GM21529 (cell line): ENCODE data around the gene C22orf39.

ENCODE experiments used
- ATAC-seq: cut with Tn5 transposase; IDR thresholded peaks from one replicate; pipeline ENCODE4 v1.9.1; 2021; ENCODE audit not compliant: unreplicated experiment

The C22orf39 gene

GRCh38 chr22:19477321-19478044 is 30.0 kb upstream of the C22orf39 start:
- ATAC-seq: no peak

DNA sequence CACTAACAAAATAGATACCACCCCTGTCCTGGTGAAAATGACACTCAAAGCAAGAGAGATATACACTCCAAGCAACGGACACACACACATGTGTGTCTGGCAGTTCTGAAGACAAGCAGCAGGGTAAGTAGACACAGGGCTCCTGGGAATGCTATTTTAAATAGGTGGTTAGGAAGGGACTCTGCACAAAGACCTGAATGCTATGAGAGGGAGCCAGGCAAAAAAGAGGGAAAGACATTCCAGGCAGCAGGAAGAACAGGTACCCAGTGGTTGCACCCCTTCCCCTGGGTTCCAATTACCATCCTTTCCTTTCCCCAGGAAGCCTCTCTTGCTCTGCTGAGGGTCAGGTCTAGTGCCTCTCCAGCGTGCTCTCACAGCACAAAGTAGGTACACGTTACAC is 28.5 kb upstream of the C22orf39 start:
- ATAC-seq: no peak

- ATAC-seq: no peak
Measured at GRCh38 chr22:19473578-19473977, 26.1 kb upstream of the C22orf39 start.

DNA sequence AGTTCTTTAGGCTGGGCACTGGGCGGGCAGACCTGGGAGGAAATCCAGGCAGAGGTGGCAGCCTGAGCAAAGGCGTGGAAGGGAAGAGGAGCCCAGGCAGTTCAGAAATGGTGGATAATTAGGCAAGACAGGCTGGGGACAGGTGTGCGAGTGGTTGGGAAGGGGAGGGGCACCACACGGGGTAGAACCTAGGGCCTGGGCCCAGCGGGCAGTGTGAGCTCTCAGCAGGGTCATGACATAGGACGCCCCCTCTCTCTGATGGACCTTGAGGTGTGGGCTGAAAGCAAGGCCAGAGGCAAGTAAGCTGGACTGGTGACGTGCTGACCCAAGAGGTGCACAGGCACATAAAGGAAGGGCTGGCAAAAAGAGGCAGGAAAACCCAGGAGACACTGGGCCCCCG is 24.7 kb upstream of the C22orf39 start:
- ATAC-seq: no peak

- no peak for ATAC-seq
Measured at GRCh38 chr22:19471572-19471971, 24.1 kb upstream of the C22orf39 start.

- no peak for ATAC-seq
Measured at GRCh38 chr22:19470010-19470409, 22.5 kb upstream of the C22orf39 start.

DNA sequence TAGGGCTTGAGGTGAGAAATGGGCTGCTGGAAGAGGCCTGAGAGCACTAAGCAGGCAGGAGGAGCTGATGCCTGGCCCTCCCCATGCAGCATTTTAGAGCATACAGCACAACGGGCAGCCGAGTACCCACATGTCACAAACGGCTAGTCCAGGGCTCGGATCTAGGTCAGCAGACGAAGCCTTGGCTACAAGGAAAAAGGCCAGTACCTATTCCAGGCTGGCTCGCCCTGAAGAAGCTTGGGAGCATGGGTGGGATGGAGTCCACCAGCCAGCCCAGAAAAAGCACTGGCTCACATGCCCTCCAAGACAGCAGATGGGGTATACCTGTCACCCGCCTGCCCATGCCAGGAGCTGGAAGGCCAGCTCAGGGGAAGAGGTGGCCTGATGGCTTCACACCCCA is 21.9 kb upstream of the C22orf39 start:
- no peak for ATAC-seq

DNA sequence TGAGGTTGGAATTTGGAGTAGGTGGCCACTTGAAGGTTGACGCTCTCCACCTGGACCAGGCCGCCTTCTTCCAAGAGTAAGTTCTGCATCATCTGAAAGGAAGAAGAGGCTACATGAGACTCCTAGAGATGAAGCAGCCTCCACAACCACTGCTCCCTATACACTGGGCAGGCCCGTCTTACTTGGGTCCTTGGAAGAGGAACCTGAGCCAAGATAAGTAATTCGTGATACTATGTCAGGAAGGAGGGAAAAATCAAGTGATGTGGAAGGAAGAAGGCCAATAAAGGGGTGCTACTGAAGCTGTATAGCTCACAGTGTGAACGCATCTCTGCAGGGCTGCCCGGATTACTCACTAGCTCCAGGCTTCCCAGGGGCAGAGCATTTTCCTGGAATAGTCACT is 20.4 kb upstream of the C22orf39 start:
- no peak for ATAC-seq

- no peak for ATAC-seq
Measured at GRCh38 chr22:19466848-19467752, 19.6 kb upstream of the C22orf39 start.

DNA sequence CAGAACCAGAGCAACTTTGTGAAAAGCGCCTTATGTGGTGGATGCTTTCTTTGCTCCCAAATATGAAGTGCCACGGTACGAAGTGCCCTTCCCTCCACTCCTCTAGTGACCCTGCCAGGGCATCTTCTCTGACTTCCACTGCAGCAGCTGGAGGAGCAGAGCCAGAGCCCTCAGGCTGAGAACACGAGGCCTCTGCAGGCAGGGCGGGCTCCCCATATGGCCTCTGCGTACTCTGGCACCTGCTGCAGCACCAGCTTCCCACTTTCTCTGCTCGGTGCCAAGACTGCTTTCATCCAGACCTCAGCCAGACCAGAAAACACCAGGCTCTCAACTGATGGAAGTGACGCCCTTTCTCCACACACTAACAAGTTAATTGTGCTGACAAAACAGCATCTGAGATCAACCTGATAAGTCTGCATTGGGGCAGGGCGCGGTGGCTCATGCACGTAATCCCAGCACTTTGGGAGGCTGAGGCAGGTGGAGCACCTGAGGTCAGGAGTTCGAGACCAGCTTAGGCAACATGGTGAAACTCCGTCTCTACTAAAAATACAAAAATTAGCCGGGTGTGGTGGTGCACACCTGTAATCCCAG is 18.7 kb upstream of the C22orf39 start:
- no peak for ATAC-seq

- ATAC-seq: no peak
Measured at GRCh38 chr22:19464975-19465374, 17.5 kb upstream of the C22orf39 start.

DNA sequence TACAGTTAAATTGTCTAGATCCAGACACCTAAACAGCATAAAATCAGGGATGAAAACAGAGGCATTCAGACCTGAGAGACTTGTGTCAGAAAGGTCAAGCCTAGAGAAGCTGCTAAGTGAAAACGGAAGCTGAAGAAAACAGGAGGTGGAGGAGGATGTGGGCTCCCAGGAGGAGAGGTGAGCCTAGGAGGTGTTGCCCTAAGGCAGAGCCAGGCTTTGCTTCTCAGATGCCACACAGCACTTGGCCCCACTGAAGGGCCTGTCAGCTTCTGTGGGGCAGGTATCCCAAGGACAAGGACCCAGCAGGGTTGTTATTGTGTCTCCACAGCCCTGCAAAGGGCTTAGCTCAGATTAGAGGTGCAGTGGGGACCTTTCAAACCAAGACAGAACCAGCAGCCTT is 17.0 kb upstream of the C22orf39 start:
- no peak for ATAC-seq

GRCh38 chr22:19463491-19464469 is 16.3 kb upstream of the C22orf39 start:
- ATAC-seq: no peak

DNA sequence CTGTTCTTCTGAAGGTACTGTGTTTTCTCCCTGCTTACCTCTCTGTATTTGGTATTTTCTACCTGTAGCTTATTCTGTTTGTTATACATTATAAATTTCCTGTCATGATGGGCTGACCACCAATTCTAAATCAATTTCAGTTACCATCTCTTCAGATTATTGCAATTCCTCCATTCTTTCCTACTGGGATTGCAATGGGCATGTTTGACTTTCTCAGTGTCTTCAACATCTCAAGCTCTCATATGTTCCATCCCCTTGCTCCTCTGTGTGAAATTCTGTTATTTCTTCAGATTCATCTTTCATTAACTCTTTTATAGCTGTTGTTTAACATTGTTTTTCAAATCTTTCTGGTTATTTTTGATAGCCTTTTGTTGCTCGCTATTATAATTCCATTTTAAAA is 15.5 kb upstream of the C22orf39 start:
- ATAC-seq: no peak

DNA sequence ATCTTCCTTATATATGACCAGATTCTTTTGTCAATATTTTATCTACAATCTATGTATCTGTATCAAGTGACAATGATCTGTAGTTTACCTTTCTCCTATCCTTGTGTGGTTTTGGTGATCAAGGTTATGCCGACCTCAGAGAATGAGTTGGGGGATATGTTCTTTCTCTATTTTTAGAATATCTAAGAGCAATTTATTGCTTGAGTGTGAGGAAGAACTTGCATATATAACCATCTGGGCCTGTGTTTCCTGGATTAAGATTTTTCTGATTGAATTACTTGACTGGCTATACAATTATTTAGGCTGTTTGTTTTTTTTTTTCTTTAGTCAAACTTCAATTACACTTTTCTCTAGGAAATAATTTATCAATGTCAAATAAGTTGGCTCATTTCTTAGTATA is 14.0 kb upstream of the C22orf39 start:
- ATAC-seq: no peak

GRCh38 chr22:19460036-19460435 is 12.5 kb upstream of the C22orf39 start:
- no peak for ATAC-seq

DNA sequence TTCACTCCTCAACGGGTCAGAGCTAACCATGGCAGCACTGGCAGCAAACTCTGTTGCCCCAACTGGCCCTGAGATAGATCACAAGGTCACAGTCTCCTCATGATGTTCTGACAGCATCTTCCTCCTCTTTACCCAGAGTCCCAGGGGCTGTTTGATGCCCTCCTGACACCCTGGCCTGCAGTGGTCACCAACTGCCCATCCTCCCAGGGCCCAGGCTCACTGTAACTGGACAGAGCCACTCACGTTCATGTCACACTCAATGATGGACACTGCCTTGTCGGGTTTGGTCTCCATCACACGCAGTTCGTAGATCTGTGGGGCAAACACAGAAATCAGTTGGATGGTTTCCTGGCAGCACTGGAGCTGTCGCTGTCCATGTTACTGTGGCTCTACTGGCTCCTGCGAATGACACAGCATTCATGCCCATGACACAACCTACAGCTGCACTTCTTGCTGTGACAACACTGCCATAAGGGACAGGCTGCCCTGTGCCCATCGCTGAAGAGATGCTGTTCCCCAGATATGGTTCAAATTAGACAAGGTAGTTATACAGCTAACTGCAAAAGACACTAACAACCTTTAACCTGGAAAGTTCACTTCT is 10.4 kb upstream of the C22orf39 start:
- ATAC-seq: no peak

DNA sequence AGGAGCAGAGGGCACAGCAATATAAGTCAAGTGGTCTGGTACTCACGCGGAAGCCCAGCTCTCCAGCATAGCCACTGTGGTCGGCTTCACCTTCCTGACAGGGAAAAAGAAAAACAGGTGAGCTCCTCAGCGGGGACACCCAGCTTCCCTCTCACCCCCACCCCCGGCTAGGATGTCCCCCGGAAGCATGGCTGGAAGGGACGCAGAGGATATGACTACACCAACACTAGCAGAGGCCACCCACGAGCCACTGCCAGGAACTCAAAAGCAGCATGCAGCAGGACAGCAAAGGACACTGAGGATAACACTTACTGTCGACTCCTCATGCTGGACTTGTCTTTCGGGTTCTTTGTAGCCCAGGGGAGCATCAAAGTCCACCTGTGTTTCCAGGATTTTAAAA is 9.0 kb upstream of the C22orf39 start:
- no peak for ATAC-seq

- no peak for ATAC-seq
Measured at GRCh38 chr22:19455585-19456370, 8.3 kb upstream of the C22orf39 start.

DNA sequence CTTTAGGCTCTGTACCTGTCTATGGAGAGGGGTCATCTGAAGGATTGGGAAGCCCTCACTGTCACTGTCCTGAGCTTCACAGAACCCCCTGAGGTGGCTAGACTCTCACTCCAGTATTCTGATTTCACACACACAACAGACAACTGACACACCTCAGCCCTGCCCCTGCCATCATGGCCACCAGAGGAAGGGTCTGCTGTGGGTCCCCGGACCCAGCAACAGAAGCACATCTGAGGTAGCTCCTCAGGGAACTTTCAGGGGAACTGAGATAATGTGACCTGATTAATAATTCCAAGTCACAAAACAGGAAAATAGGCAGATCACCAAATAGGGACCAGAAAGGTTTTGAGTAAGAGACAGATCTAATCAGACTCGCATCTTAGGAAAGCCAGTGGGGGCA is 7.5 kb upstream of the C22orf39 start:
- no peak for ATAC-seq
